HCT116 (cell line): ENCODE measurements around the gene MAP3K12.

Experiments used
- CTCF ChIP-seq, 3 experiments: fragments of 200-600 bp in 1 of 3; sonication (generic) in 1 of 3; IDR thresholded peaks in 2 of 3; conservative IDR thresholded peaks in 1 of 3; 2 replicates each; pipeline ENCODE4 v1.5.1; 2012 to 2017; ENCODE audit warnings: low read depth in 2 of 3, low read length in 2 of 3, antibody characterized with exemption in 1 of 3, borderline replicate concordance in 1 of 3, control low read depth in 1 of 3, mild to moderate bottlenecking in 1 of 3, mixed read lengths in 1 of 3, mixed run types in 1 of 3, moderate library complexity in 1 of 3; ENCODE audit not compliant: insufficient read depth in 1 of 3
- MAX ChIP-seq: IDR thresholded peaks from 2 replicates; pipeline ENCODE4 v1.6.1; 2012
- POLR2A ChIP-seq: IDR thresholded peaks from 2 replicates; pipeline ENCODE4 v1.7.0; 2011; ENCODE audit warnings: borderline replicate concordance; ENCODE audit not compliant: insufficient read depth, insufficient read length; ENCODE audit errors: extremely low read depth
- POLR2AphosphoS5 ChIP-seq: IDR thresholded peaks from 2 replicates; pipeline ENCODE4 v1.6.1; 2011; ENCODE audit warnings: mild to moderate bottlenecking, low read depth, low read length, moderate library complexity
- RAD21 ChIP-seq: IDR thresholded peaks from 2 replicates; pipeline ENCODE4 v1.6.1; 2012; ENCODE audit warnings: low read depth, mild to moderate bottlenecking
- SIN3A ChIP-seq: IDR thresholded peaks from 2 replicates; pipeline ENCODE4 v1.6.1; 2012; ENCODE audit warnings: low read depth
- TCF7L2 ChIP-seq: IDR thresholded peaks from 2 replicates; pipeline ENCODE4 v1.7.0; 2011; ENCODE audit warnings: borderline replicate concordance, inconsistent platforms; ENCODE audit not compliant: insufficient read depth, insufficient read length; ENCODE audit errors: extremely low read depth

GRCh38 chr12:53538209-53538689 is 39.0 kb upstream of the MAP3K12 start:
- TF ChIP-seq POLR2A (no peak), CTCF (IDR thresholded peaks at IDR 0.05 in 2 of 3, conservative IDR thresholded peaks at IDR 0.05 in 1 of 3; ENCODE audit: borderline replicate concordance in 1 of 3, insufficient read depth in 1 of 3, low read depth in 2 of 3, low read length in 2 of 3) (no peak), SIN3A (no peak), POLR2AphosphoS5 (no peak), RAD21 (no peak), MAX (no peak), TCF7L2 (no peak)
